Fibroblast of lung (primary cell): ENCODE results near the gene CCDC57. TPM values are rescaled to one million over a fixed set of nuclear protein-coding genes. Genes with fewer than 3 reads are reported as not detected.

Source experiments
- DNase-seq, 2 donors: peaks; one replicate each; pipeline versions ENCODE4 v3.0.0 to v3.0.0-alpha.2; 2010; ENCODE audit warnings: low read depth in 2 of 2
- H2AFZ ChIP-seq: 2 replicates; pipeline ENCODE4 v1.5.1; 2012; ENCODE audit warnings: low read length, control low read depth, inconsistent platforms
- H3K27ac ChIP-seq: 2 replicates; pipeline ENCODE4 v1.5.1; 2011; ENCODE audit warnings: low read length, control low read depth; ENCODE audit not compliant: insufficient read depth
- H3K27me3 ChIP-seq: 2 replicates; pipeline ENCODE4 v1.5.1; 2011; ENCODE audit warnings: mild to moderate bottlenecking, low read length; ENCODE audit not compliant: control insufficient read depth, insufficient read depth
- H3K36me3 ChIP-seq: 2 replicates; pipeline ENCODE4 v1.5.1; 2011; ENCODE audit warnings: low read length; ENCODE audit not compliant: control insufficient read depth, insufficient read depth
- H3K4me1 ChIP-seq: 2 replicates; pipeline ENCODE4 v1.5.1; 2011; ENCODE audit warnings: low read length; ENCODE audit not compliant: control insufficient read depth, insufficient read depth; ENCODE audit errors: extremely low read depth
- H3K4me2 ChIP-seq: 2 replicates; pipeline ENCODE4 v1.5.1; 2011; ENCODE audit warnings: low read length, control low read depth; ENCODE audit not compliant: insufficient read depth; ENCODE audit errors: extremely low read depth
- H3K4me3 ChIP-seq, 4 experiments: fragments of 200-600 bp in 1 of 4; sonication (generic) in 1 of 4; replicated peaks in 1 of 4; 2 replicates each; pipeline ENCODE4 v1.5.1; 2011 to 2016; ENCODE audit warnings: low read length in 4 of 4, low read depth in 3 of 4, mild to moderate bottlenecking in 3 of 4, control low read depth in 2 of 4, inconsistent platforms in 1 of 4, mixed read lengths in 1 of 4; ENCODE audit not compliant: insufficient read depth in 1 of 4; ENCODE audit errors: control extremely low read depth in 1 of 4
- H3K79me2 ChIP-seq: 2 replicates; pipeline ENCODE4 v1.5.1; 2012; ENCODE audit warnings: mild to moderate bottlenecking, low read length, inconsistent platforms; ENCODE audit not compliant: control insufficient read depth, insufficient read depth
- H3K9ac ChIP-seq: 2 replicates; pipeline ENCODE4 v1.5.1; 2011; ENCODE audit warnings: mild to moderate bottlenecking, low read length, control low read depth; ENCODE audit not compliant: insufficient read depth
- H3K9me3 ChIP-seq: 2 replicates; pipeline ENCODE4 v1.5.1; 2012; ENCODE audit warnings: low read depth, low read length; ENCODE audit not compliant: control insufficient read depth, insufficient read depth
- H4K20me1 ChIP-seq: 2 replicates; pipeline ENCODE4 v1.5.1; 2011; ENCODE audit warnings: low read length; ENCODE audit not compliant: control insufficient read depth, insufficient read depth; ENCODE audit errors: extremely low read depth
- CTCF ChIP-seq, 2 donors: IDR thresholded peaks in 1 of 2; conservative IDR thresholded peaks in 1 of 2; 1 replicate in 1 of 2; 2 replicates in 1 of 2; pipeline ENCODE4 v1.5.1; 2011 to 2012; ENCODE audit warnings: low read length in 2 of 2, control low read depth in 1 of 2, inconsistent platforms in 1 of 2, low read depth in 1 of 2, mild to moderate bottlenecking in 1 of 2
- EZH2 ChIP-seq: IDR thresholded peaks from 2 replicates; pipeline ENCODE4 v1.5.1; 2012; ENCODE audit warnings: low read length, control low read depth, mild to moderate bottlenecking; ENCODE audit errors: missing control alignments
- polyA plus RNA-seq, 2 donors: library from polyadenylated mRNA; depleted of rRNA in 1 of 2; stranded (reverse) in 1 of 2; unstranded in 1 of 2; fragments of >200 nt; gene quantifications; 2 replicates each; pipeline ENCODE4 v1.2.1, GENCODE V29; 2011 to 2012; ENCODE audit warnings: missing spikeins in 1 of 2
- total RNA-seq: library from RNA; depleted of rRNA; stranded (reverse); fragments of >200 nt; gene quantifications from 2 replicates; pipeline ENCODE4 v1.2.1, GENCODE V29; 2014

CCDC57 gene
- total and polyA plus RNA-seq, 2 donors (not counting 1 experiment from before 2014, with no cell fraction given) = 7.1 to 10.1 TPM

- TF ChIP-seq CTCF (conservative IDR thresholded peaks at IDR 0.05 in 1 of 2, IDR thresholded peaks at IDR 0.05 in 1 of 2; ENCODE audit: low read depth in 1 of 2, low read length in 2 of 2) (no peak), EZH2 (no peak)
- Histone ChIP-seq H3K4me2 (no peak overlapping the region), H3K79me2 (no peaks in the 10 kb centered on the region), H3K4me3 (no peak overlapping the region), H2AFZ (no peak overlapping the region), H3K27me3 (no peaks in the 10 kb centered on the region), H3K27ac (no peak overlapping the region), H3K9me3 (no peaks in the 10 kb centered on the region), H4K20me1 (no peaks in the 10 kb centered on the region), H3K36me3 (no peaks in the 10 kb centered on the region), H3K9ac (no peak overlapping the region), H3K4me1 (peaks cover 2% of the 10 kb centered on the region)
- no peak for DNase-seq
These were observed 99.2 kb downstream of the CCDC57 start for GRCh38 chr17:82113422-82113821.

- Histone ChIP-seq H2AFZ (no peak overlapping the region), H3K79me2 (no peaks in the 10 kb centered on the region), H3K4me2 (no peak overlapping the region), H3K9me3 (no peaks in the 10 kb centered on the region), H3K4me3 (no peak overlapping the region), H3K36me3 (no peaks in the 10 kb centered on the region), H3K9ac (no peak overlapping the region), H3K27me3 (no peaks in the 10 kb centered on the region), H4K20me1 (no peaks in the 10 kb centered on the region), H3K4me1 (peaks cover 2% of the 10 kb centered on the region), H3K27ac (no peak overlapping the region)
- TF ChIP-seq EZH2 = no peak
- TF ChIP-seq CTCF (conservative IDR thresholded peaks at IDR 0.05 in 1 of 2, IDR thresholded peaks at IDR 0.05 in 1 of 2; ENCODE audit: low read depth in 1 of 2, low read length in 2 of 2) = no peak
- no peak for DNase-seq
These were observed 99.7 kb downstream of the CCDC57 start for GRCh38 chr17:82112914-82113311.

GRCh38 chr17:82112181-82112913, 100.3 kb downstream of the CCDC57 start:
- Histone ChIP-seq H3K4me3 (no peak overlapping the region), H3K4me1 (peaks cover 2% of the 10 kb centered on the region), H3K9ac (no peak overlapping the region), H3K36me3 (no peaks in the 10 kb centered on the region), H2AFZ (no peak overlapping the region), H3K79me2 (no peaks in the 10 kb centered on the region), H3K9me3 (no peaks in the 10 kb centered on the region), H3K27me3 (no peaks in the 10 kb centered on the region), H3K27ac (no peak overlapping the region), H3K4me2 (no peak overlapping the region), H4K20me1 (no peaks in the 10 kb centered on the region)
- TF ChIP-seq CTCF (conservative IDR thresholded peaks at IDR 0.05 in 1 of 2, IDR thresholded peaks at IDR 0.05 in 1 of 2; ENCODE audit: low read depth in 1 of 2, low read length in 2 of 2) (no peak), EZH2 (no peak)
- DNase-seq = no peak
